M059J (cell line): ENCODE results near the gene E2F1. TPM values are rescaled to one million over a fixed set of nuclear protein-coding genes. Genes with fewer than 3 reads are reported as not detected.
"Not testable (repeated sequence)": the region's sequence is repeated elsewhere in the genome, so short reads cannot be mapped to it uniquely, and the experiment has no call there.

Experiments
- DNase-seq: peaks from one replicate; pipeline ENCODE4 v3.0.0-alpha.2; 2012; ENCODE audit warnings: low read depth
- total RNA-seq: library from RNA; depleted of rRNA; stranded (reverse); fragments of >200 nt; shearing (Covaris generic); gene quantifications from 2 replicates; pipeline ENCODE4 v1.2.3, GENCODE V29; 2014

E2F1 gene
- total RNA-seq, 1 experiment from 2014 or later = 67.8 TPM

- no peak for DNase-seq
These were observed 27.3 kb downstream of the E2F1 start for GRCh38 chr20:33658929-33659328.

- no peak for DNase-seq
These were observed 27.7 kb downstream of the E2F1 start for GRCh38 chr20:33658510-33658909.

GRCh38 chr20:33657704-33658095 lies 28.5 kb downstream of the E2F1 start:
- no peak for DNase-seq

GRCh38 chr20:33656783-33657703 lies 29.1 kb downstream of the E2F1 start:
- DNase-seq = no peak

- DNase-seq = no peak
These were observed 30.0 kb downstream of the E2F1 start for GRCh38 chr20:33656010-33656782.

GRCh38 chr20:33655164-33655563 lies 31.0 kb downstream of the E2F1 start:
- no peak for DNase-seq

- DNase-seq = no peak
These were observed 31.5 kb downstream of the E2F1 start for GRCh38 chr20:33654680-33655161.

- no peak for DNase-seq
These were observed 32.1 kb downstream of the E2F1 start for GRCh38 chr20:33653900-33654596.

- peak; percentile 72 for DNase-seq
These were observed 32.8 kb downstream of the E2F1 start for GRCh38 chr20:33653218-33653899.

GRCh38 chr20:33651562-33652048 lies 34.6 kb downstream of the E2F1 start:
- peak; percentile 67 for DNase-seq

- DNase-seq = no peak
These were observed 35.2 kb downstream of the E2F1 start for GRCh38 chr20:33650753-33651561.

GRCh38 chr20:33650111-33650752 lies 36.0 kb downstream of the E2F1 start:
- DNase-seq = no peak

GRCh38 chr20:33649201-33649681 lies 36.9 kb downstream of the E2F1 start:
- DNase-seq = no peak

GRCh38 chr20:33648396-33649004 lies 37.7 kb downstream of the E2F1 start:
- DNase-seq = peak; percentile 73

- peak; percentile 93 for DNase-seq
These were observed 38.4 kb downstream of the E2F1 start for GRCh38 chr20:33647603-33648395.

GRCh38 chr20:33646959-33647602 lies 39.1 kb downstream of the E2F1 start:
- DNase-seq = not testable (repeated sequence)

- DNase-seq = no peak
These were observed 40.0 kb downstream of the E2F1 start for GRCh38 chr20:33646191-33646590.

- no peak for DNase-seq
These were observed 40.8 kb downstream of the E2F1 start for GRCh38 chr20:33645396-33645795.
